Central memory CD4-positive, alpha-beta T cell (primary cell): ENCODE measurements around the gene UBXN10.

ENCODE experiments used
- DNase-seq: peaks from one replicate; pipeline ENCODE4 v3.0.0; 2022

The UBXN10 gene

GRCh38 chr1:20151906-20152598, 33.8 kb upstream of the UBXN10 start:
- DNase-seq = peak; percentile 65

DNA sequence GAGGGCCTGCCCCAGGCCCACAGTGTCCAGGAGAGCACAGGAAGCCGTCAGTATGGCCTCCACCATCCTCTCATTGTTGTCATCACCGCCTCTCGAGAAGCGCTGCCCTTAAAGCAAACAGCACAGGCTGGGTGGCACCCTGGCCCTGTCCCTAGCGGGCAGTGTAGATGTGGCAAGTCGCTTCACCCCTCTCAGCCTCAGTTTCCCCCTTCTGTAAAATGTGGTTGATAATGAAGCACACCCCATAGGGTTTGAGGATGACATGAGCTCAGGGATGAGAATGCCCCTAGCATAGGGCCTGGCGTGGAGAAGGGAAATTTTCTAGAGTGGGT, 33.3 kb upstream of the UBXN10 start:
- no peak for DNase-seq

- no peak for DNase-seq
These were observed 32.9 kb upstream of the UBXN10 start for GRCh38 chr1:20153000-20153418.

DNA sequence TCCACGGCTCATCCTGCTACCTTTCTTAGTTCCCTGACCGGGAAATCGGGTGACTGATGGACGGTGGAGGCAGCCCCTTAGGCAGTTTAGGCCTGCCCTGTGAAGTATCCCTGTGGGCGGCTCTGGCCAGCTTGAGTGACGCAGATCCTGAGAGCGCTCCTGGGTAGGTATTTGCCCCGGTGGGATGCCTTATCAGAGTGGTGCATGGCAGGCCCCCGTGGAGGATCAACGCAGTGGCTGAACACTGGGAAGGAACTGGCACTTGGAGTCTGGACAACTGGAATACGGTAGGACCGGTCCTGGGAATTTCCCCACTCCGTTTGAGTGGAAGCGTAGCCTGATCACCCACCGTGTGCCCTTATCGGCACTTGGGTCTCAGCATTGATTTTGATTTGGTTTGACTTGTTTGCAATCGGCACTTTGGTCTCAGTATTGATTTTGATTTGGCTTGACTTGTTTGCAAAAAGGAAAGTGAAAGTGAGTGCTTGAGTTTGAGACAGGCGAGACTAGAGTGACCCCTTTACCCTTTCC, 31.5 kb upstream of the UBXN10 start:
- no peak for DNase-seq

DNA sequence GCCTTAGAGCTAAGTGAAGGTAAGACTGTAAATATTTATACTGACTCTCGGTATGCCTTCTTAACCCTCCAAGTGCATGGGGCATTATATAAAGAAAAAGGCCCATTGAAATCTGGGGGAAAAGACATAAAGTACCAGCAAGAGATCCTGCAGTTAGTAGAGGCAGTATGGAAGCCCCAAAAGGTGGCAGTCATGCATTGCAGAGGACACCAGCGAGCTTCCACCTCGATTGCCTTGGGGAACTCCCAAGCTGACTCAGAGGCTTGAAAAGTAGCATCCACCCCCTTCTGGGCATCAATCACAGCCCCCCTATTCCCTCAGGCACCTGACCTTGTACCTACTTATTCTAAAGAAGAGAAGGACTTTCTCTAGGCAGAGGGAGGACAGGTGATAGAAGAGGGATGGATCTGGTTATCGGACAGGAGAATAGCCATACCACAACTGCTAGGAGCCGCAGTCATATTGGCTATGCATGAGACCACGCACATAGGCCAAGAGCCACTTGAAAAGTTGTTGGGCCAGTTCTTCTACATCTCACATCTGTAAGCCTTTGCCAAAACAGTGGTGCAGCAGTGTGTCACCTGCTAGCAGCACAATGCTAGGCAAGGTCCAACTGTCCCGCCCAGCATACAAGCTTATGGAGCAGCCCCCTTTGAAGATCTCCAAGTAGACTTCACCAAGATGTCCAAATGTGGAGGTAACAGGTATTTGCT, 27.4 kb upstream of the UBXN10 start:
- no peak for DNase-seq

GRCh38 chr1:20160034-20160433, 25.9 kb upstream of the UBXN10 start:
- DNase-seq = no peak

DNA sequence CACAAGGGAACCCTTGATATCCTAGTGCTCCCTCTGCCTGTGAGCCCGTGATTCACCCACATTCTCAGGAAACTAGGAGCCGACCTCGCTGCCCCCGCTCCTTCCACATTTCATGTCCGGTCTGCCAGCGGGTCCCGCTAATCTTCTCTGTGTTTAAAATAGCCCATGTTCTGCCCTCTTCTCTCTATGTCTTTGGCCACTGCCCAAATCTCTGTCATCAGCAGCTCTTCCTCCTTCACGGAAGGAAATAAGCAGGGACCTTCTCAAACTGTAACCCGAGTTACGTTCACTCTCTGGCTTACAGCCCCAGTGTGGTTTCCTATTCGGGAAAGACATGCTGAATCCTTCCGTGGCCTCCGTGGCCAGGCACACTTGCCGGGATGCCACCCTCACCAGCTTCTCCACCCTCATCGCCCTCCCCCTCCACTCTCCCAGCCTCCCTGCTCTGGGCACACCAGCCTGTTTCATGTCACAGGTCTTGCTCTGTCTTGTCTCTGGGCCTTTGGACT, 21.1 kb upstream of the UBXN10 start:
- DNase-seq = no peak

- no peak for DNase-seq
These were observed 20.4 kb upstream of the UBXN10 start for GRCh38 chr1:20165522-20165951.

GRCh38 chr1:20166051-20166450, 19.8 kb upstream of the UBXN10 start:
- DNase-seq = no peak

GRCh38 chr1:20167126-20167525, 18.8 kb upstream of the UBXN10 start:
- no peak for DNase-seq

DNA sequence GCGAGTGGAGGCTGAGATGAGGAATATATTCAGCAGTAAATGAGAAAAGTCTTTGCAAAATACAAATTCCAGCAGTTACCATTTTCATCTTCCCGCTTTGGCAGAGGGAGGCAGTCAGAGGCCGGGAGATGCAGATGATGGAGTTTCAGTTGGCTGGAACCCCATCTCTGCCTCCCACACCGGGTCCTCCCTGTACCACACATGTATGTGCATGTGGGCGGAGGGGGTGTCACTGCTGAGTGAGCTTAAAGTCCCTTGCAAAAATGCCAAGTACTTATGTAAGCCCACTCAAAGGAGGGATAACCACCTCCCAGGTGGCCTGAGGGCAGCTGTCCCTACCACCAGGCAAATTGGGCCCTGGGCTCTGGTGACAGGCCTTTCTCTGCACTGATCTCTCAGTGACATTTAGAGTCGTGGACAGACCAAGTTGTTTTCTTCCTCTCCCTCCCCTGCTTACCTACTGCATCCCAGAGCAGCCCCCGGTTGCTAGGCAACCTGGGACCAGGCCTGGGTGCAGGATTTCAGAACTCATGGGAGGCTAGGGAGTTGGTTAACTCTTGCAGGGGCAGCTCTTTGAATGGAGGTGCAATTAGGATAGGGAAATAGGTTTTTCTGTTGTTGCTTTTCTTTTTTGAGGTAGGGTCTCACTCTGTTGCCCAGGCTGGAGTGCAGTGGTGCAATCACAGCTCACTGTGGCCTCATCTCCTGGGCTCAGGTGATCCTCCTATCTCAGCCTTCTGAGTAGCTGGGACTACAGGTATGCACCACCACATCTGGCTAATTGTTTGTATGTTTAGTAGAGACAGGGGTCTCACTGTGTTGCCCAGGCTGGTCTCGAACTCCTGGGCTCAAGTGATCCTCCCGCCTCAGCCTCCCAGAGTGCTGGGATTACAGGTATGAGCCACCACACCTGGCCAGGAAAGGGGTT, 17.1 kb upstream of the UBXN10 start:
- DNase-seq = no peak

- no peak for DNase-seq
These were observed 16.0 kb upstream of the UBXN10 start for GRCh38 chr1:20169932-20170331.

- no peak for DNase-seq
These were observed 13.8 kb upstream of the UBXN10 start for GRCh38 chr1:20172033-20172590.

DNA sequence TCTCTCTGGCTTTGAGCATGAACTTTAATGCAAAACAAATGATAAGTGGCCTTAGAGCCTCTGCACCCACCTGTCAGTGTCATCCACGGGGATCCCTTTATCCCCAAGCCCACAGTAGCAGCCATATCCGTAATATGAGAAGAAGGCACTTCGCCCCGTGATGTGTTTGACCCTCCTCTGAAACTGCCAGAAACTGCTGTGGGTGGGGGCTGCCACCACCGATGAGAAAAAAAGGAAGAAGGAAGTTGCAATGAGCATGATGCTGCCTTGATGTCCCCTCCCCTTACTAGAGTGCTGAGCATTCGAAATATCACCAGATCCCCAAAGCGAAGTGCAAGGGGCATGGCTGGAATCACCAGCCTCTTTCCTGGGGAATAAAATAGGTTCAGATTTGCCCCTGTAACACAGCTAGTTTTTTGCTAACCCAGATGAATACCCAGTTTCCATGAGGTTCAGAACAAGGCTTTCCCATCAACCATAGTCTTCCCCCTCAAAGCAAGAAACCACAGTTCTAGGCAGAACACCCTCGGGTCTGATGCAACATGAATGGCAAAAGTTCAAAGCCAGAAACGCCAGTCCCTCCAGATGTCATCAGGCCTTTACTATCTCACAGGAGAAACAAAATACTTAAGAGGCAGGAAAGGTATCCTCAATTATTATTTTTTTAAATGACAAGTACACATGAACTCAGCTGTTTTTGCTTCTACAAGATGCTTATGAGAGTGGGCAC, 10.8 kb upstream of the UBXN10 start:
- no peak for DNase-seq

GRCh38 chr1:20178634-20179370, 7.1 kb upstream of the UBXN10 start:
- no peak for DNase-seq

GRCh38 chr1:20179371-20180128, 6.3 kb upstream of the UBXN10 start:
- no peak for DNase-seq

GRCh38 chr1:20180129-20180843, 5.6 kb upstream of the UBXN10 start:
- no peak for DNase-seq

DNA sequence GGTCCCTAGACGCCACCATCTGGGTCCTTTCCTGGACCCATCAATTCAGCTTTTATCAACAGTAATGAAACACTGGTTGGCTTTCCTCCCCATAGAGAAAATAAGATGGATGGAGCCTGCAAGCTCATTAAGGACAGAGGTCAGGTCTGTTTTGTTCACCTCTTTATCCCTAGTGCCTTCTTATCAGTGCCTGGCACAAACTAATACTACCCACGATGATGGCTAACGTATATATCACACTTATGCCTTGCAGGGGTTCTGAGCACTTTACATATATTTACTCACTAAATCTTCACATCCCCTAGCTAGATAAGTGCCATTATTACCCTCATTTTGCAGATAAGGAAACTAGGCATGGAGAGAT, 5.1 kb upstream of the UBXN10 start:
- no peak for DNase-seq

- DNase-seq = no peak
These were observed 3.5 kb upstream of the UBXN10 start for GRCh38 chr1:20182415-20182814.

DNA sequence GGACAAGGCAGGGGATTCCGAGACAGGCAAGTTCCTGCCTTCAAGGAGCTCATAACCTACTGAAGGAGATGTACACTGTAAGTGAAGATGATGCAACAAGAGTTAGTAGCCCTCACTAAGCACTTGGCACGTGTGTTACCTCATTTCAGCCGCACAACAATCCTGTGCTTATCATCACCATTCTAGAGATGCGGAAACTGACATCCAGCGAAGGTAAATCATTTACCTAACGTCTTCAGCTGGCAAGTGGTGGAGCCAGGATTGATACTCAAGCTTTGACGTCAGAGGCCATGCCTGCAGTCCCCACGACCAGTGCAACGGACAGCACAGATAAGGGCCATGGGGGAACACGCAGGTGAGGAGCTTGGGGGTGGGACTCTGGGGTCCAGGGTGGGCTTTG, 2.9 kb upstream of the UBXN10 start:
- DNase-seq = no peak
